Peyer's patch (tissue), 4 donors: Measurements from ENCODE around the gene H2AZ2. TPM values are rescaled to one million over a fixed set of nuclear protein-coding genes. Genes with fewer than 3 reads are reported as not detected.

ENCODE experiments used
- DNase-seq, 3 donors: peaks; one replicate each; pipeline ENCODE4 v3.0.0-alpha.2; 2017 to 2019
- H3K27ac ChIP-seq, 4 donors: fragments of 200-600 bp; sonication (generic); one replicate each; pipeline ENCODE4 v1.5.1; 2016 to 2019
- H3K27me3 ChIP-seq, 2 donors: fragments of 200-600 bp; sonication (generic); one replicate each; pipeline ENCODE4 v1.5.1; 2019
- H3K36me3 ChIP-seq, 3 donors: fragments of 200-600 bp; sonication (generic); one replicate each; pipeline ENCODE4 v1.5.1; 2016 to 2019
- H3K4me1 ChIP-seq, 4 donors: fragments of 200-600 bp; sonication (generic); one replicate each; pipeline ENCODE4 v1.5.1; 2016 to 2019
- H3K4me3 ChIP-seq, 4 donors: fragments of 200-600 bp; sonication (generic); 1 replicate in 3 of 4; 2 replicates in 1 of 4; pipeline ENCODE4 v1.5.1; 2016 to 2019; ENCODE audit warnings: mild to moderate bottlenecking in 1 of 4
- H3K9me3 ChIP-seq, 4 donors: fragments of 200-600 bp; sonication (generic); one replicate each; pipeline ENCODE4 v1.5.1; 2016 to 2019; ENCODE audit warnings: mild to moderate bottlenecking in 1 of 4
- CTCF ChIP-seq, 6 experiments: fragments of 450-650 bp in 4 of 6; fragments of 200-600 bp in 2 of 6; sonication (generic) in 1 of 6; IDR thresholded peaks; one replicate each; pipeline ENCODE4 v1.5.1; 2017 to 2019; ENCODE audit warnings: antibody characterized with exemption in 6 of 6, mild to moderate bottlenecking in 3 of 6, moderate library complexity in 1 of 6
- POLR2A ChIP-seq, 2 donors: fragments of 450-650 bp; IDR thresholded peaks; one replicate each; pipeline ENCODE4 v1.5.1; 2017; ENCODE audit warnings: antibody characterized with exemption in 2 of 2, mild to moderate bottlenecking in 2 of 2, moderate library complexity in 2 of 2
- total RNA-seq, 4 donors: library from RNA; depleted of rRNA; stranded (reverse); fragments of >200 nt; gene quantifications; one replicate each; pipeline ENCODE4 v1.1.0, GENCODE V29; 2016

H2AZ2 gene
- total RNA-seq, 4 donors from 2014 or later: 67.7 to 83.2 (median 74.3) TPM

DNA sequence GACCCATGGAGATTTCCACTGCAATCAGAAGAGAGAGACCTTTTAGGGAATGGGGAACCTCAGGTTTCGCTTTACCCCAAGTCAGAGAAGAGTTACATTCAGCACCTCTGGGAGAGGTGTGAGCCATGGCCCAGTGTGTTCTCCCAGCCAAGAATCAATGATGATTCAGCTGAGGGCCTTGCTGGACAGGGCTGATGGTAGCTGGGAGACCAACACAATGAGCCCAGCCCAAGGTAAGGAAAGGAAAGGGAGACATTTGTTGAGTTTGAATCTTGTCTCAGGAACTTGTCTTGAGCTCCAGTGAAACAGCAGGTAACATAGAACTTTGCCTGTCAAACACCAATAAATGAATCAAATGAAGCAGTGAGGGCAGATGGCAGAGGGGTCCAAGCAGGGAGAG is 65.4 kb downstream of the H2AZ2 start:
- H3K36me3 ChIP-seq: no peaks in the 10 kb centered on the region
- H3K4me3 ChIP-seq: no peak overlapping the region
- no peaks in the 10 kb centered on the region for H3K9me3 ChIP-seq
- TF ChIP-seq CTCF (IDR thresholded peaks at IDR 0.05) (no peak), POLR2A (IDR thresholded peaks at IDR 0.05) (no peak)
- H3K4me1 ChIP-seq: no peaks in the 10 kb centered on the region
- no peaks in the 10 kb centered on the region for H3K27me3 ChIP-seq
- no peak for DNase-seq
- H3K27ac ChIP-seq: no peak overlapping the region

Other genes with a start within 250 kb of the H2AZ2 start
- gene OGDH, start 241.5 kb downstream of the H2AZ2 start, total RNA-seq: 100 to 1,000 TPM in 3 of 4 donors, 10 to 100 TPM in 1; 88.3 to 246 (median 217) TPM
- gene ZMIZ2, start 99.2 kb downstream of the H2AZ2 start, total RNA-seq: 100 to 1,000 TPM in 2 of 4 donors, 10 to 100 TPM in 2; 34.9 to 150 (median 93.3) TPM
- gene PPIA, start 51.4 kb downstream of the H2AZ2 start, total RNA-seq: 1,000 to 10,000 TPM in 1 of 4 donors, 100 to 1,000 TPM in 3; 565 to 1,018 (median 894) TPM
- 10 to 100 TPM; 13.8 to 21.5 (median 15.8) TPM for gene PURB, start 37.4 kb upstream of the H2AZ2 start, total RNA-seq
- 10 to 100 TPM in 1 of 4 donors, 1 to 10 TPM in 3; 2.7 to 14.9 (median 5.0) TPM for gene MYO1G, start 130.9 kb upstream of the H2AZ2 start, total RNA-seq
- 10 to 100 TPM; 23.3 to 49.5 (median 32.5) TPM for gene CCM2, start 152.1 kb upstream of the H2AZ2 start, total RNA-seq
- 10 to 100 TPM in 1 of 4 donors, 1 to 10 TPM in 2, not detected in 1; 1.5 to 13.6 (median 5.0) TPM for gene NACAD, start 240.9 kb upstream of the H2AZ2 start, total RNA-seq